IMR-90 (cell line): ENCODE measurements around the gene FCRL6. TPM values are rescaled to one million over a fixed set of nuclear protein-coding genes. Genes with fewer than 3 reads are reported as not detected.

ENCODE experiments used
- ATAC-seq: fragments of 200-7000 bp; cut with Tn5 transposase; 2 replicates; pipeline ENCODE4 v1.9.1; 2020; ENCODE audit warnings: low read depth, mild to moderate bottlenecking, moderate library complexity
- BruUV-seq: library from RNA; stranded (reverse); fragments of 400-500 nt; replicated peaks from 2 replicates; lab custom pipeline; 2021; lab: Mats Ljungman, UMichigan
- CTCF ChIA-PET: fragments of 300-600 bp; formaldehyde crosslinking; extraction: SDS; loops from one replicate; lab custom pipeline; 2021; ENCODE audit warnings: antibody characterized with exemption; lab: Yijun Ruan, JAX
- POLR2A ChIA-PET: fragments of 300-600 bp; sonication (Branson Sonifier 250); formaldehyde crosslinking; loops from one replicate; lab custom pipeline; 2022; ENCODE audit warnings: antibody characterized with exemption; ENCODE audit not compliant: unreplicated experiment; lab: Charles Lee
- DNase-seq: peaks from one replicate; pipeline ENCODE4 v3.0.0; 2013
- H2AFZ ChIP-seq: replicated peaks from 2 replicates; pipeline ENCODE3; 2013; ENCODE audit warnings: low read length, mild to moderate bottlenecking; ENCODE audit not compliant: poor library complexity
- H2AK5ac ChIP-seq: 2 replicates; pipeline ENCODE4 v1.6.1; 2013; ENCODE audit warnings: low read depth, low read length, inconsistent platforms
- H2AK9ac ChIP-seq: replicated peaks from 2 replicates; pipeline ENCODE3; 2013; ENCODE audit warnings: mild to moderate bottlenecking, low read depth, low read length, moderate library complexity; ENCODE audit not compliant: poor library complexity
- H2BK120ac ChIP-seq: 2 replicates; pipeline ENCODE4 v1.6.1; 2013; ENCODE audit warnings: low read depth, low read length, inconsistent platforms
- H2BK15ac ChIP-seq: 3 replicates; pipeline ENCODE4 v1.6.1; 2013; ENCODE audit warnings: low read depth, low read length, inconsistent platforms
- H2BK20ac ChIP-seq: 2 replicates; pipeline ENCODE4 v1.6.1; 2013; ENCODE audit warnings: low read depth, mild to moderate bottlenecking, inconsistent platforms, low read length, moderate library complexity
- H2BK5ac ChIP-seq: 2 replicates; pipeline ENCODE4 v1.6.1; 2013; ENCODE audit warnings: mild to moderate bottlenecking, low read depth, low read length, inconsistent platforms; ENCODE audit not compliant: poor library complexity, severe bottlenecking
- H3K14ac ChIP-seq: replicated peaks from 2 replicates; pipeline ENCODE4 v1.6.1; 2013; ENCODE audit warnings: low read depth, low read length, inconsistent platforms
- H3K18ac ChIP-seq: 2 replicates; pipeline ENCODE4 v1.6.1; 2013; ENCODE audit warnings: low read depth, low read length, control low read depth
- H3K23ac ChIP-seq: 2 replicates; pipeline ENCODE4 v1.6.1; 2013; ENCODE audit warnings: low read depth, low read length, inconsistent platforms
- H3K27ac ChIP-seq: 2 replicates; pipeline ENCODE4 v1.5.1; 2013; ENCODE audit warnings: mild to moderate bottlenecking, control low read depth, low read length; ENCODE audit not compliant: insufficient read depth
- H3K27me3 ChIP-seq: 2 replicates; pipeline ENCODE4 v1.6.1; 2013; ENCODE audit warnings: low read length; ENCODE audit not compliant: control insufficient read depth, insufficient read depth
- H3K36me3 ChIP-seq: 2 replicates; pipeline ENCODE4 v1.6.1; 2013; ENCODE audit warnings: low read length, mixed read lengths; ENCODE audit not compliant: control insufficient read depth, insufficient read depth
- H3K4ac ChIP-seq: 2 replicates; pipeline ENCODE4 v1.6.1; 2013; ENCODE audit warnings: low read depth, low read length, inconsistent platforms
- H3K4me1 ChIP-seq: 2 replicates; pipeline ENCODE4 v1.6.1; 2013; ENCODE audit warnings: low read length, mixed read lengths; ENCODE audit not compliant: control insufficient read depth, insufficient read depth
- H3K4me2 ChIP-seq: 2 replicates; pipeline ENCODE4 v1.6.1; 2013; ENCODE audit warnings: low read depth, mild to moderate bottlenecking, control low read depth, low read length, moderate library complexity
- H3K4me3 ChIP-seq: 2 replicates; pipeline ENCODE4 v1.5.1; 2013; ENCODE audit warnings: low read depth, mild to moderate bottlenecking, control low read depth, low read length, moderate library complexity; ENCODE audit not compliant: insufficient read depth
- H3K56ac ChIP-seq: 2 replicates; pipeline ENCODE4 v1.6.1; 2013; ENCODE audit warnings: low read length, inconsistent platforms; ENCODE audit not compliant: insufficient read depth; ENCODE audit errors: extremely low read depth
- H3K79me1 ChIP-seq, 2 experiments: 2 replicates each; pipeline ENCODE4 v1.6.1; 2013; ENCODE audit warnings: low read length in 2 of 2, inconsistent platforms in 1 of 2, low read depth in 1 of 2
- H3K9ac ChIP-seq: 2 replicates; pipeline ENCODE4 v1.6.1; 2013; ENCODE audit warnings: low read depth, low read length, control low read depth
- H3K9me1 ChIP-seq: 2 replicates; pipeline ENCODE4 v1.6.1; 2013; ENCODE audit warnings: low read length, inconsistent platforms; ENCODE audit not compliant: insufficient read depth
- H3K9me3 ChIP-seq: 2 replicates; pipeline ENCODE4 v1.6.1; 2013; ENCODE audit warnings: low read length; ENCODE audit not compliant: control insufficient read depth, insufficient read depth
- H4K20me1 ChIP-seq: 2 replicates; pipeline ENCODE4 v1.6.1; 2013; ENCODE audit warnings: low read length, inconsistent platforms; ENCODE audit not compliant: insufficient read depth
- H4K5ac ChIP-seq: 2 replicates; pipeline ENCODE4 v1.6.1; 2013; ENCODE audit warnings: mild to moderate bottlenecking, low read depth, low read length, control low read depth
- H4K8ac ChIP-seq, 2 experiments: 2 replicates each; pipeline ENCODE4 v1.6.1; 2013; ENCODE audit warnings: low read depth in 2 of 2, low read length in 2 of 2, control low read depth in 1 of 2, inconsistent platforms in 1 of 2
- H4K91ac ChIP-seq: 2 replicates; pipeline ENCODE4 v1.6.1; 2013; ENCODE audit warnings: low read depth, low read length, inconsistent platforms; ENCODE audit not compliant: insufficient read depth
- BHLHE40 ChIP-seq: fragments of 150-350 bp; IDR thresholded peaks from 2 replicates; pipeline ENCODE4 v1.6.1; 2016; ENCODE audit warnings: mild to moderate bottlenecking, low read depth, low read length
- POLR2A ChIP-seq: IDR thresholded peaks from 2 replicates; pipeline ENCODE4 v1.6.1; 2012; ENCODE audit warnings: mild to moderate bottlenecking, low read depth, low read length
- SMC3 ChIP-seq: fragments of 150-350 bp; IDR thresholded peaks from 2 replicates; pipeline ENCODE4 v1.6.1; 2016; ENCODE audit warnings: low read depth, mild to moderate bottlenecking, antibody characterized with exemption, low read length, moderate library complexity
- WGBS, 2 experiments: methylation state at CpG; one replicate each; pipeline versions ENCODE4 v1.1.5 to v1.1.7; 2013; ENCODE audit warnings: missing lambda C conversion rate in 2 of 2; ENCODE audit not compliant: insufficient read length in 1 of 2; ENCODE audit errors: extremely low coverage in 2 of 2; 5-methylcytosine and 5-hydroxymethylcytosine counted together
- dilution Hi-C: fragments of 300-500 bp; cut with HindIII; formaldehyde crosslinking; loops from one replicate; pipeline ENCODE4 v1.14.3; 2018; ENCODE audit warnings: low sequenced_read_pairs; ENCODE audit not compliant: unreplicated experiment
- in situ Hi-C: fragments of 300-500 bp; cut with MboI; formaldehyde crosslinking; loops from 3 replicates; pipeline ENCODE4 v1.14.3; 2019; ENCODE audit warnings: low sequenced_read_pairs, inconsistent platforms, mixed read lengths
- intact Hi-C: fragments of 100-400 bp; cut with micrococcal nuclease; formaldehyde crosslinking; loops from 2 replicates; pipeline ENCODE4 v1.10.0; 2022
- polyA plus RNA-seq, 3 experiments: library from polyadenylated mRNA; depleted of rRNA; stranded (reverse); fragments of >200 nt; gene quantifications; 2 replicates each; pipeline ENCODE4 v1.2.3, GENCODE V29; 2012; ENCODE audit warnings: low replicate concordance in 1 of 3
- total RNA-seq: library from RNA; depleted of rRNA; stranded (reverse); fragments of >200 nt; gene quantifications from 2 replicates; pipeline ENCODE4 v1.2.3, GENCODE V29; 2012
- TF ChIP-seq, protein P1 (sequence below): conservative IDR thresholded peaks from 2 replicates; pipeline ENCODE4 v1.5.1; 2012; ENCODE audit warnings: mild to moderate bottlenecking, low read depth, low read length, improper control_type of control experiment

The FCRL6 gene
- total and polyA plus RNA-seq, 2 of the 4 experiments (the other 2 are of a cell fraction): not detected

DNA sequence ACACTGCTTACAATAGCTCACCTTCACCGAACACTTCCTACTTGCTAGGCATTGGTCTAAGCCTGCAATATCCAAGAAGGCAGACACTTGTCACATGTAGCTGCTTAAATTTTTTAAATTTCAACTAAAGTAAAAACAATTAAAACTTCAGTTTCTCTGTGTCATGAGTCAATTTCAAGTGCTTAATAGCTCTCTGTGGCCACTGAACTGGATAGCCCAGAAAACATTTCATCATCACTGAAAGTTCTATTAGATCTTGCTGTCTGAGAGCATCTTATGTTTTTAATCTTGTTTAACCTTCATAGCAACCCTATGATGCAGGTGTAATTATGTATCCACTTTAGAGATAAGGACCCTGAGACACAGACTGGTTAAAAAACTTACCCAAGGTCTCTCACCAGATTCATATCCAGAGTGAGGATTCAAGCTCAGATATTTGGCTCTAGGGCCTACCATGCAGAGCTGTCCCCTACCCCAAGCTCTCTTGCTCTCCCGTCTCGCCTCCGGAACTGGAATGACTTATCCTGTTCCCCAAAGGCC lies 2.6 kb upstream of the FCRL6 start:
- dilution Hi-C loops (loop anchor here (25.0 kb wide), 1 partner anchor 88 kb away; no protein-coding TSS in a partner anchor), in situ Hi-C loops (loop anchor here (5.0 kb wide), 1 partner anchor 93 kb away; no protein-coding TSS in a partner anchor), intact Hi-C loops (loop anchor here (1.0 to 10.0 kb wide), 4 partner anchors 19 to 665 kb away; partner anchors contain the start of gene DUSP23)
- H2BK15ac ChIP-seq: no peak overlapping the region
- ChIA-PET CTCF (interaction anchor here (0.5 to 4.7 kb wide), 24 partner anchors 9 to 667 kb away, joined by 3 to 150 read pairs (median 4); partner anchors contain the start of gene DUSP23), POLR2A (interaction anchor here (0.9 to 1.1 kb wide), 2 partner anchors 14 to 94 kb away, joined by 3 read pairs; no protein-coding TSS in a partner anchor)
- H4K5ac ChIP-seq: no peak overlapping the region
- no peaks in the 10 kb centered on the region for H3K9me3 ChIP-seq
- H2AK9ac ChIP-seq: no peak overlapping the region
- H3K27me3 ChIP-seq: peaks cover 40% of the 10 kb centered on the region
- no peak overlapping the region for H3K27ac ChIP-seq
- no peaks in the 10 kb centered on the region for H4K20me1 ChIP-seq
- H2AK5ac ChIP-seq: no peak overlapping the region
- no peaks in the 10 kb centered on the region for H3K4me1 ChIP-seq
- no TSS peak for BruUV-seq
- no peak overlapping the region for H2BK20ac ChIP-seq
- no peak overlapping the region for H3K9ac ChIP-seq
- H3K23ac ChIP-seq: no peak overlapping the region
- H2BK120ac ChIP-seq: no peak overlapping the region
- no peak overlapping the region for H3K4ac ChIP-seq
- no peak overlapping the region for H3K14ac ChIP-seq
- H3K79me1 ChIP-seq: no peaks in the 10 kb centered on the region
- no peak overlapping the region for H4K91ac ChIP-seq
- TF ChIP-seq BHLHE40 (no peak), SMC3 (no peak), POLR2A (no peak)
- TF ChIP-seq, protein P1, sequence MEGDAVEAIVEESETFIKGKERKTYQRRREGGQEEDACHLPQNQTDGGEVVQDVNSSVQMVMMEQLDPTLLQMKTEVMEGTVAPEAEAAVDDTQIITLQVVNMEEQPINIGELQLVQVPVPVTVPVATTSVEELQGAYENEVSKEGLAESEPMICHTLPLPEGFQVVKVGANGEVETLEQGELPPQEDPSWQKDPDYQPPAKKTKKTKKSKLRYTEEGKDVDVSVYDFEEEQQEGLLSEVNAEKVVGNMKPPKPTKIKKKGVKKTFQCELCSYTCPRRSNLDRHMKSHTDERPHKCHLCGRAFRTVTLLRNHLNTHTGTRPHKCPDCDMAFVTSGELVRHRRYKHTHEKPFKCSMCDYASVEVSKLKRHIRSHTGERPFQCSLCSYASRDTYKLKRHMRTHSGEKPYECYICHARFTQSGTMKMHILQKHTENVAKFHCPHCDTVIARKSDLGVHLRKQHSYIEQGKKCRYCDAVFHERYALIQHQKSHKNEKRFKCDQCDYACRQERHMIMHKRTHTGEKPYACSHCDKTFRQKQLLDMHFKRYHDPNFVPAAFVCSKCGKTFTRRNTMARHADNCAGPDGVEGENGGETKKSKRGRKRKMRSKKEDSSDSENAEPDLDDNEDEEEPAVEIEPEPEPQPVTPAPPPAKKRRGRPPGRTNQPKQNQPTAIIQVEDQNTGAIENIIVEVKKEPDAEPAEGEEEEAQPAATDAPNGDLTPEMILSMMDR: no peak
- no peak overlapping the region for H3K18ac ChIP-seq
- ATAC-seq: no peak
- no peak overlapping the region for H3K4me2 ChIP-seq
- no peak overlapping the region for H3K4me3 ChIP-seq
- no peak overlapping the region for H4K8ac ChIP-seq
- no peaks in the 10 kb centered on the region for H3K36me3 ChIP-seq
- H2BK5ac ChIP-seq: no peak overlapping the region
- DNase-seq: no peak
- no peak overlapping the region for H3K56ac ChIP-seq
- no peaks in the 10 kb centered on the region; the same call in 1 of the 2 replicates for H3K9me1 ChIP-seq
- WGBS, 2 experiments: no CpG with 5 or more reads among the region's 4 CpGs
- H2AFZ ChIP-seq: no peak overlapping the region
